Measurements from ENCODE around the gene RALA.
"Not testable (repeated sequence)": the region's sequence is repeated elsewhere in the genome, so short reads cannot be mapped to it uniquely, and the experiment has no call there.

RALA gene

DNA sequence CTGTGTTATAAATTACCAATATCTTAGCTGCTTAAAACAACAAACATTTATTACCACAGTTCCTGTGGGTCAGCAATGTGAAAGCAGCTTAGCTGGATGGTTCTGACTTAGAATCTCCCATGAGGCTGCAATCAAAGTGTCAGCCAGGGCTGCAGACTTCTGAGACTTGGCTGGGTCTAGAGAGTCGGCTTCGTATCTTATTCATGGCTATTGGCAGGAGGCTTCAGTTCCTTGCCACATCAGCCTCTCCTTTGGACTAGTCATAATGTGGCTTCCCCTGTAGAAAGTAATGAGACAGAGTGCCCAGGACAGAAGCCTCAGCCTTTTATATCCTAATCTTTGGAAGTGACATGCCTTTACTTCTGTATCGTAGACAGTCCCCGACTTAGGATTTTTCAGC, 27.3 kb downstream of the RALA start:
- DNase-seq: no peak

DNA sequence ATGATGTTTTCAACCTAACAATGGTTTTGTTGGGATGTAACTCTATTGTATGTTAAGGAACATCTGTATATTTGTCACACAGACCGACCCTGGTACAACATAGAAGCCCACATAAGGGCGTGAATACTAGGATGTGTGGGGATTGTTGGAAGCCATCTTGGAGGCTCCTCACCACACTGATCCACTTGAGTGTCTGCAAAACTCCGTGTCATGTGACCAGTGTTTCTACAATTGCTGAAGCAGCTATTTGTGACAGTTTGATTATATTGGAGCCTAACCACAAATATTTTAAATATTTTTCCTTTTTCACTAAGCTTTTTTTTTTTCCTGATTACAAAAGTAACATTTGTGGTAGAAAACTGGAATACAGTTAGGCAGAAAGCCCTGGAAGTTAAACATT, 27.9 kb downstream of the RALA start:
- DNase-seq: no peak

DNA sequence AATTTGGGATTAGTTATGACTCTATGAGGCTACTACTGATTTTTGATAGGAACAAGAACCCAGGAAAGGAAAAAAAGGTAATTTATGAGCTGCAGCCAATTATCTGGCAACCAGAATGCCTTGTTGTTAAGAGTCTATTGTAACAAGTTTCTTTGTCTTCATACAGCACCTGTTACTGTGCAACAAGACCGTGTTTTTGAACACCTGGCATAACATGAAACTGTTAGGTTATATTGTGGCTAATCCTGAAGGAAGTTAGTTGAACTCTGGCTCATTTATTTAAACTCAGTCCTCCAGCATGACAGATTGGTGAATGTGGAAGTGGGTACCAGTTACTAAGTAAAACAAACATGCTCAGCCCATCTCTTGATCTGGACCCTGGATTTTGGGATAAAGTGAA, 33.0 kb downstream of the RALA start:
- DNase-seq: no peak

DNA sequence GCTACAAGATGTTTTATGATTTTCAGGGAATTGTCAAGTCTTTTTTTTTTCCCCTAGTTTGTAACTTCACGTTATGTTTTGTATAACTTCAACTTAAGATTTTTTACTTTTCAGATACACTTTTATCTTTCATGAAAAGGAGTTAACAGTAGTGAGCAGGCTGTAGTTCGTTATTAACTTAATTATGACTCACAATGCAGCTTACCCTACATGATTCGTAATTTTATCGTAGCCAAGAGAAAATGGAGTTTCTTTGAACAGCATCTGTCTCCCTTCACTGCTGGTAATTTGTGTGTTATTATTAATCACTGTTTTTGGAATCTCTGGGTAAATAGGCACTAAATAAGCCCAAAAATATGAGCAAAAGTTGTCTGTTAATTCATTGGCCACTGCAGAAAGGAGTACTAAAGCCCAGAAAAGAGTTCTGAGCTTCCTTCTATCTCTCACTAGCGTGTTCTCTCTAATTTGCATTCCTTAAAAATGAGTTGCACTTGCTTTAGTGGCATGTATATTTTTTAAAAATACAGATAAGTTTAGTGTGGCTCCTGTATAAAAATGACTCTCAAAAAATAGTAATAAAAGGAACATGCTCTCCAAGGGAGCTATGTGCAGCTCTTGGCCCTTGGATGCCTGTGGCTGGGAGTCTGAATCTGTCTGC, 36.1 kb downstream of the RALA start:
- no peak for DNase-seq

DNA sequence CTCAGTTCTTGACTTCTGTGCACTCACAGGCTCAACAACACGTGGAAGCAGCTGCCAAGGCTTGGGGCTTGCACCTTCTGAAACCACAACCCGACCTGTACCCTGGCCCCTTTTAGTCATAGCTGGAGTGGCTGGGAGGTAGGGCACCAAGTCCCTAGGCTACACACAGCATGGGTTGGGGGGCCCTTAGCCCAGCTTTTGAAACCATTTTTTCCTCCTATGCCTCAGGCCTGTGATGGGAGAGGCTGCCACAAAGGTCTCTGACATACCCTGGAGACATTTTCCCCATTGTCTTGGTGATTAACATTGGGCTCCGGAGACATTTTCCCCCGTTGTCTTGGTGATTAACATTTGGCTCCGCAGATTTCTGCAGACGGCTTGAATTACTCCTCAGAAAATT, 38.6 kb downstream of the RALA start:
- no peak for DNase-seq

DNA sequence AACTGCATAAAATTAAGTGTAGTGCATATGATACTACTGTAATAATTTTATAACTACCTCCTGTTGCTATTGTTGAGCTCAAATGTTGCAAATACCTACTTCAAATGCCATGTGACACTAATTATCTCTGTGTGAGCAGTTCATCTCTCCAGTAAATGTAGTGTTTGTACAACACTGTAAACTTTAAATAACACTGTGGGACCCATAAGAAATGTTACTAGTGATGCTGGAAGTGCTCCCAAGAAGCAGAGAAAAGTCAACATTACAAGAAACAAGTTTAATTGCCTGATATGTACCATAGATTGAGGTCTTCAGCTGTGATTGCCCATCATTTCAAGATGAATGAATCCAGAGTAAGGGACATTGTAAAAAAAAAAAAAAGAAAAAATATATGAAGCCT, 39.9 kb downstream of the RALA start:
- no peak for DNase-seq

DNA sequence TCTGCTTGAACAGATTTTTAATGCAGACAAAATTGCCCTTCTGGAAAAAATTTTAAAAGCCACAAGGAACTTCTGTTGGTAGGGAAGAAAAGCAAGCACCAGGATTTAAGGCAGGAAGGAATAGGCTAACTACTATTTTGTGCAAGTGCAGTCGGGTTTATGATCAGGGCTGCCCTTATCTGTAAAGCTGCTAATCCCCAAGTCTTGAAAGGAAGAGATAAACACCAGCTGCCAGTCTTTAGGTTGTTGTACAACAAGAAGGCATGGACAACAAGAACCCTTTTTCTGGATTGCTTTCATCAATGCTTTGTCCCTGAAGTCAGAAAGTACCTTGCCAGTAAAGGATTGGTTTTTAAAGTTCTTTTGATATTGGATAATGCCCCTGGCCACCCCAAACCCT, 40.7 kb downstream of the RALA start:
- no peak for DNase-seq

DNA sequence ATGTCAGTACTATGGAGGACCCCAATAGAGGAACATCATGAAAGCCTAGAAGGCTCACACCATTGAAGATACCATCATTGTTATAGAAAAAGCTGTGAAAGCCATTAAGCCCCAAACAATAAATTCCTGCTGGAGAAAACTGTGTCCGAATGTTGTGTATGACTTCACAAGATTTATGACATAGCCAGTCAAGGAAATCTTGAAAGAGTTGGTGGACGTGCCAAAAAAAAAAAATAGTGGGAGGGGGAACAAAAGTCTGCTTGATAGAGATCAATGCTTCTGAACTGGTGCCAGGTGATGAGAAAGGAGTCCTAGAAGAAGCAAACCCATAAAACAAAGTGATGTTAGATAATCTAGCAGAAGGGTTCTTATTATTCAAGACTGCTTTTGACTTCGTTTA, 41.2 kb downstream of the RALA start:
- DNase-seq: no peak

DNA sequence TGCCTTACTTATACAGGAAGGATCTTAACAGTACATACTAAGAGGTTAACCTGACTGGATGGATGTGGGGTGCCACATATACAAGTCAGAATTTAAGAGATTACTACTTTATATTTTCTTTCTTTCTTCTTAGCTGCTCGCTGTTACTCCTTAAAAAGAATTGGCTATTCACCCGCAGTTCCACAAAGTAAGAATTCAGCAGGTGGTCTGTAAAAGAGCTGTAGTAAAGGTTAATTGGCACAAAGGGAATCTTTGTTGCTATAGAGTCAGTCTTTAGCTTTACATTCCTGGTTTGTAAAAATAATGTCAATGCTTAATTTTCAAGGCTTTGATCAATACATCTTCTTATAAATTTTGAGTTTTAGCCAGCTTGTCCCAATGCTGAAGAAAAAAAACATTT, 43.2 kb downstream of the RALA start:
- no peak for DNase-seq

DNA sequence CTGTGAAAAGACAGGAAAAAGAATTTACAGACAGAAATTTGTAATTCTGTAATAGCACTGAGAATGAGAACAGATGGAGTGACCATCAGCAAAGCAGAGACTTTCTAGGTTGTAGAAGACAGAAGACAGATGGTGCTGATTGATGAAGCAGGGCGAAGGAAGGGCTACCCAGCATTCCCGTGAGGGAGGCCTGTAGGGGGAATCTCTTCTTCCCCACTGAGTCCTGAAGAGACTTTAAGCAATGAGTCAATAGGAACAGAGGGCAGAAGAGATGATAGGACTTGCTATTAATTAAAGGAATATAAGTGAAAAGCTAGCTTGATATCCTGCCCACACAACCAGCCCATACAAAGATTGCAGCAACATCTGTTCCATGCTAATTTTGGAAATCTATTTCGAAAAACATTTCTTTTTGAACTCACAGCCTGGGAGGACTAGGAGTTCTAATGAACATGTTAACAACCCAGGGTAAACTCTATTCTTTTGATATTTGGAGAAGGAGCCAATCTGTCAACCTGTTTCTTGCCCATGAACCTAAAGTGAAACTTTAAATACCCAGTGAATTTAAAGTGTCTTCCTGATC, 44.1 kb downstream of the RALA start:
- DNase-seq: no peak

DNA sequence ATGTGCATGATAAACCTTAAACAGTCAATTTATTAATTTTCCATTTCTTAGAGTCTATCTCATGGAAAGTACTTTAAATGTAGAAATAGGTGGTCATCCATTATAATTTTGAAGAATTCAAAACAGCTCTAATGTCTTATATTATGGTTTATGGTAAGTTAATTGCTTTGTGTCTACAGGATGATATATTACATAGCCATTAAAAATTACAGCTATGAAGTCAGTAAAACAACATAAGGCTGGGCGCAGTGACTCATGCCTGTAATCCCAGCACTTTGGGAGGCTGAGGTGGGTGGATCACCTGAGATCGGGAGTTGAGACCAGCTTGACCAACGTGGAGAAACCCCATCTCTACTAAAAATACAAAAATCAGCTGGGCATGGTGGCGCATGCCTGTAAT, 44.9 kb downstream of the RALA start:
- not testable (repeated sequence) for DNase-seq

DNA sequence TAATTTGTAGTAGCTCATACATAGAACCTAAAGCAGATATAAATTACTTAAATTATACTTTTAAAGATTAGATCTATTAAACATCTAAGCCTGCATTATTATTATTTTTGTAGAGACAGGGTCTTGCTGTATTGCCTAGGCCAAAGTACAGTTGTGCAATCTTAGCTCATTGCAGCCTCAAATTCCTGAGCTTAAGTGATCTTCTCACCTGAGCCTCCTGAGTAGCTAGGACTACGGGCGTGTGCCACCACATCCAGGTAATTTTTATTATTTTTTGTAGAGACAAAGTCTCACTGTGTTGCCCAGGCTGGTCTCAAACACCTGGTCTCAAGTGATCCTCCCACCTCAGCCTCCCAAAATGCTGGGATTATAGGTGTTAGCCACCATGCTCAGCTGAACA, 46.7 kb downstream of the RALA start:
- DNase-seq: no peak

DNA sequence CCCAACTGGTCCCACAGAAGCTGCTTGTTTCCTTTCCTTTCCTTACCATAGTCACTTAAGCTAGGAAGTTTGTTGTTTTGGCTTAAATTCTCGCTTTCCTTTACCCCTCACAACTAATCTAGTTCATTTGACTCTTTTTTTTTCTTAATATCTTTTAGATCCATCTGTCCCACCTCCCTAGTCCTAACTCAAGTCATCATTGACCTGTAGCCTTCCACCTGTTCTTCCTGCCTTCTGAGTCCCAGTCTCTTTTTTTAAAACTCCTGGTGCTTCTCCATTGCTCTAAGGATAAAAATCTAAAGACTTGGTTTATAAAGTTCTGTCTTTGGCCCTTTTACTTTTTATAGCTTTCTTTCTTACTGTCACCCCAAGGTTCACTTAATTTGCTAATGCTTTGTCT, 47.6 kb downstream of the RALA start:
- DNase-seq: no peak

DNA sequence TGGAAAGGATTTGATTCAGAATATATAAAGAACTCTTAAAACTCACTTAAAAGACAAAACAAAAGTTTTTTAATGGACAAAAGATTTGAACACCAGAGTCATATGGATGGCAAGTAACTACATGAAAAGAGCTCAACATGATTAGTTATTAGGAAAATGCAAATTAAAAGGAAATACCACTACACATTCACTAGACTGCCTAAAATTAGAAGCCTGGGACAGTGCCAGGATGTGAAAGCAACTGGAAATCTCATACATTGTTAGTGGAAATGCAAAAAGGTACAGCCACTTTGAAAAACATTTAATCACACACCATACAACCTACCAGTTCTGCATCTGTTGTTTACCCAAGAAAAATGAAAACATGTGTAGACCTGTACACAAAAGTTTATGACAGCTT, 48.8 kb downstream of the RALA start:
- no peak for DNase-seq

DNA sequence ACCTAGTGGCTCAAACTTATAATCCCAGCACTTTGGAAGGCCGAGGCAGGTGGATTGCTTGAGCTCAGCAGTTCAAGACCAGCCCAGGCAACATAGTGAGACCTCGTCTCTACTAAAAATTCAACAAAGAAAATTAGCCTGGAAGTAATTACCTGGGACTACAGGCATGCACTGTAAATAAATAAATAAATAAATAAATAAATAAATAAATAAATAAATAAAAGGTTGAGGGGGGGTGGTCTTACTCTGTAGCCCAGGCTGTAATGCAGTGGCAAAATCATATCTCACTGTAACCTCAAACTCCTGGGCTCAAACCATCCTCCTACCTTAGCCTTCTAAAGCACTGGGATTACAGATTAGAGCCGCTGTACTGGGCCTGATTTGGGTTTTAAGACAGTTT, 50.5 kb downstream of the RALA start:
- no peak for DNase-seq

DNA sequence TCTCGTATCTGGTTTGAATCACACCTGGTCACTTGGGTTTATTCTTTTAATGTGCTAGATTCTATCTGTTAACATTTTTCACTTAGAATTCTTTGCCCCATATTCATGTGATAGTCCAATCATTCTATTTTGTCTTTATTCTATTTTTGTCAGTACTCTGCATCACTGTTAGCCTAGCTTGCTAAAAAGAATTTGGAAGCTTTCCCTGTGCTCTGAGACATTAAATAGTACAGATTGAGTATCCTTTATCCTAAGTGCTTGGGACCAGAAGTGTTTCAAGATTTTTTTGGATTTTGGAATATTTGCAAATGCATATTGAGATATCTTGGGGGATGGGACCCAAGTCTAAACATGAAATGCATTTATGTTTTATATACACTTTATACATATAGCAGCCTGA, 51.0 kb downstream of the RALA start:
- no peak for DNase-seq

DNA sequence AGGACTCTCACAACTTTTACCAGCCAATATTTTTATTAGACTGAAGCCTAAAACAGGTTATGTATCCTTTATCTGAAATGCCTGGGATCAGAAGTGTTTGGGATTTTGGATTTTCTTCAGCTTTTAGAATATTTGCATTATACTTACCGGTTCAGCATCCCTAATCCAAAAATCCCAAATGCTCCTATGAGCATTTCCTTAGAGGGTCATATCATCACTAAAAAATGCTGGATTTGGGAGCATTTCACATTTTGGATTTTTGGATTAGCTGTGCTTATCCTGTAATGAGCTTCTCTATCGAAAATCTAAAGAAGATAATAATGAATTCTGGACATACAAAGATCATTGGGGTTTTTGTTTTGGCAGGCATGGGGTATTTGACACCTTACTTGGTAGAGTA, 53.0 kb downstream of the RALA start:
- DNase-seq: no peak

DNA sequence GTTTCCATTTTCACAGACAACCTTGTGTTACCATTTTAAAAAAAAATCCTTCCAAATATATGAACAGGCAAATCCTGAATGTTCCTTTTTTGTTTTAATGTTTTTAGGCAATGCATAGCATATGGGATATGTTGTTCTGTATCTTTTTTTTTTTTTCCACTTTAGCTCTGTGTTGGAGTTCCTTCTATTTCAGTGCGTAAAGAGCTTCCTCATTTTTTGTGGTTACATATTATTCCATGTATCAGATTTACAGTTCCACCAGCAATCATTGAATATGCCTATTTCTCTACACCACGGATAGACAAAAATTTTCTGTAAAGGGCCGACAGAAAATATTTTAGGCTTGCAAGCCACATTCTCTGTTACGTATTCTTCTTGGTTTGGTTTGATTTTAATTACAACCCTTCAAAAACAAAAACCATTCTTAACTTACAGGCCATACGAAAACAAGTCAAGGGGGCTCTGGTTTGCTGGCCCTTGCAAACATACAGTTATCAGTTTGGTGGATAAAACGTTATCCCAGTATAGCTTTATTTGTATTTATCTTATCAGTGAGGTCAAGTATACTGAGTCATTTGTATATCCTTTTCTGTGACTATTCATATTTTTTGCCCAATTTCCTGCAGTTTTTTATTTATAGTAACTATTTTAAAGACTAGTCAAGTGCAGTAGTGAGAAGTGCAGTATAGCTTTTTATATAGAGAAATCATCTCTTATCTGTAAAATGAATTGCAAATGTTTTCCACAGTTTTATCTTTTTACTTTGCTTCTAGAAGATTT, 55.7 kb downstream of the RALA start:
- DNase-seq: no peak

DNA sequence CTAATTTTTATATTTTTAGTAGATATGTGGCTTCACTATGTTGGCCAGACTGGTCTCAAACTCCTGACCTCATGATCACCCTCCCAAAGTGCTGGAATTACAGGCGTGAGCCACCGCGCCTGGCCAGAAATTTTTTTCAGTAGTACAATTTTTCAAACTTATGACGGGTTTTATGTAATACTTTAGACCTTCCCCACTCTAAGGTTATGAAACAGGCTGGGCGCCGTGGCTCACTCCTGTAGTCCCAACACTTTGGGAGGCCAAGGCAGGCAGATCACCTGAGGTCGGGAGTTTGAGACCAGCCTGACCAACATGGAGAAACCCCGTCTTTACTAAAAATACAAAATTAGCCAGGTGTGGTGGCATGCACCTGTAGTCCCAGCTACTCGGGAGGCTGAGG, 56.5 kb downstream of the RALA start:
- DNase-seq: not testable (repeated sequence)

DNA sequence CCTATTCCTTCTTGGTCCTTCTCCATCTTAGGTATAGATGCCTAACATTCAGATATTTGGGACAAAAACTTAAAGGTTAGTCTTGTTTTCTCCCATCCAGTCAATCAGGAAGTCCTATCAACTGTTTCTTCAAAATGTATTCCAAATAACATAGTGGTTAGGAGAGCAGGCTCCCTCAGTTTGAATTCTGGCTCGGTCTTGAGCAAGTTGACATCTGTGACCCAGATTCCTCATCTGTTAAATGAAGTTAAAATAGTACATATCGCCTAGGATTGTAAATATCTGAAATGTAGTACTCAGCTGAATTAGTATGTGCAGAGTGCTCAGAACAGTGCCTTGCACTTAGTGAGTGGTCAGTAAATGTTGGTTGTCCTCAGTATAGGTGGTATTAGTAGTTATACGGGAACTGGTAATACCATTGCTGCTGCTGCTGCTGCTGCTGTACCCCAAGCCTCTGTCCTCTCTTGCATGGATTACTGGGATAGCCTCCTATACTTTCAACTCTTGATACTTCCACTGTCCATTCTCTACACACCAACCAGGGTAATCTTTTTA, 58.6 kb downstream of the RALA start:
- no peak for DNase-seq

DNA sequence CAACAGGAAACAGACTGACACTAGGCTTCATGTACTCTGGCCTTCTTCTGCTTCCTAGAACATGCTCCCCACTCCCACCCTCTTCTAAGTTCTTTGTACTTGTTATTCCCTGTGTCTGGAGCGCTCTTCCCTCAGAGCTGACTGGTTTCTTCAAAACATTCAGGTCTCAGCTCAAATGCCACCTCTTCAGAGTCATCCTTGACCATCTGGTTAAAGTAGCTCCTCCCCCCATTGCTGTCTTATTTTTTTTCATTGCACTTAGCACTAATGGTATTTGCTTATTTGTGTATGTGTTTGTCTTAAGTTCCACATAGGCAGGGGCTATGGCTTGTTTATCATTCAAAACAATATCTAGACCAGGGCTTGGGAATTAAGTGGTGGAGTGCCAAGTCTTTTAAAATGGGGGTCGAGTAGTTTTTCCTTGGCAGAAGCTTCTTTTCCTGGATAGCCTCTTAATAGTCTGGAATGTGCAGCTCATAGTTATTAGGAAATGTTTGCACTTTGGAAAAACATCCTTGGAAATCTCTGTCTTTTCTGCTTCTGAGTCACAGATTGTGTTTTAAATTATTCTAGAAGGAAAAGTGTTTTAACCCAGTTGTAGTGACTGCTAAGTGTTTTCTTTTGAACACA, 60.0 kb downstream of the RALA start:
- no peak for DNase-seq

DNA sequence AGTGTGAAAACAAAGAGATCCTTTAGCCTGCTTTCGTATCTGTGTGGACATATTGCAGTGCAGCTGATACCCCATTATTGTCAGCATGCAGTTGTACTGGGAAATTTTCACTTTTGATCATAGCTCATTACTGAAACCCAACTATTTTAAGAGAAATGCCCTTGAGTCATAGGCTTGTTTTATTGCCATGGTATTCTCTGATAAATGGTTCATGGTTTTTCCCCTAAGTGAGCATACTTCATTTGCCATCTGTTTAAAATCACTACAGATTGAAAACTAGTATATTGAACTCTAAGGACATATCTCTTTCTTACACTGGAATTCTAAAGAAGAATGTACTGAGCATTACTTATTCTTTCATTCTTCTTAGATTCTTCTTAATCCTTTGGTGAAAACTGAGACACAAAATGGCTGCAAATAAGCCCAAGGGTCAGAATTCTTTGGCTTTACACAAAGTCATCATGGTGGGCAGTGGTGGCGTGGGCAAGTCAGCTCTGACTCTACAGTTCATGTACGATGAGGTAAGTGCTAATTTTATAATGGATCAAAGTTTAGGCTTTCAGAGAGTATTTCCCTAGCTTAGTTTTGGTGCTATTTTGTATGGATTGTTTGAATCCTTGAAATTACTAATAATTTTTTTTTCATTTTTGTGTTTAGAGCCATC, 63.0 kb downstream of the RALA start:
- no peak for DNase-seq

Measured in NCI-H1048 (cell line).